Suprapubic skin (tissue), 4 donors: ENCODE measurements around the gene UQCRC1.

Experiments
- CTCF ChIP-seq, 2 donors: fragments of 200-600 bp in 1 of 2; fragments of 450-650 bp in 1 of 2; sonication (generic) in 1 of 2; IDR thresholded peaks; one replicate each; pipeline ENCODE4 v1.5.1; 2016 to 2019; ENCODE audit warnings: antibody characterized with exemption in 2 of 2, mild to moderate bottlenecking in 1 of 2, moderate library complexity in 1 of 2
- POLR2A ChIP-seq, 2 donors: fragments of 450-650 bp; IDR thresholded peaks; one replicate each; pipeline ENCODE4 v1.6.1; 2017; ENCODE audit warnings: antibody characterized with exemption in 2 of 2, mild to moderate bottlenecking in 2 of 2, moderate library complexity in 2 of 2
- POLR2AphosphoS5 ChIP-seq, 3 donors: sonication (generic); formaldehyde crosslinking; IDR thresholded peaks; one replicate each; pipeline ENCODE4 v1.6.1; 2017; ENCODE audit warnings: antibody characterized with exemption in 3 of 3

- TF ChIP-seq POLR2AphosphoS5 (IDR thresholded peaks at IDR 0.05) (no peak), CTCF (IDR thresholded peaks at IDR 0.05) (no peak), POLR2A (IDR thresholded peaks at IDR 0.05) (no peak)
These were observed 38.3 kb upstream of the UQCRC1 start for GRCh38 chr3:48647714-48648113.
